Hepatocyte (in vitro differentiated cells): ENCODE results near the gene OR2Y1. TPM values are rescaled to one million over a fixed set of nuclear protein-coding genes. Genes with fewer than 3 reads are reported as not detected.

ENCODE experiments used
- DNase-seq: peaks from one replicate; pipeline ENCODE4 v3.0.0-alpha.2; 2016; ENCODE audit warnings: low spot score
- H2AFZ ChIP-seq: fragments of 200-600 bp; sonication (generic); 2 replicates; pipeline ENCODE4 v1.6.0; 2016; ENCODE audit warnings: antibody characterized with exemption, mild to moderate bottlenecking
- H3K27ac ChIP-seq: fragments of 200-600 bp; sonication (generic); 2 replicates; pipeline ENCODE4 v1.5.1; 2016; ENCODE audit warnings: mild to moderate bottlenecking
- H3K27me3 ChIP-seq: fragments of 200-600 bp; sonication (generic); 2 replicates; pipeline ENCODE4 v1.6.1; 2016
- H3K36me3 ChIP-seq: fragments of 200-600 bp; sonication (generic); replicated peaks from 2 replicates; pipeline ENCODE4 v1.5.1; 2016; ENCODE audit warnings: low read depth; ENCODE audit not compliant: insufficient read depth
- H3K4me1 ChIP-seq: fragments of 200-600 bp; sonication (generic); 2 replicates; pipeline ENCODE4 v1.5.1; 2016; ENCODE audit warnings: mild to moderate bottlenecking, moderate library complexity; ENCODE audit not compliant: insufficient read depth
- H3K4me2 ChIP-seq: fragments of 200-600 bp; sonication (generic); 2 replicates; pipeline ENCODE4 v1.6.0; 2016
- H3K4me3 ChIP-seq: fragments of 200-600 bp; sonication (generic); 2 replicates; pipeline ENCODE4 v1.5.1; 2016; ENCODE audit warnings: mild to moderate bottlenecking
- H3K79me2 ChIP-seq: fragments of 200-600 bp; sonication (generic); 2 replicates; pipeline ENCODE4 v1.6.0; 2017; ENCODE audit warnings: mild to moderate bottlenecking
- H3K9me2 ChIP-seq: fragments of 200-600 bp; sonication (generic); replicated peaks from 2 replicates; pipeline ENCODE4 v1.6.0; 2017; ENCODE audit warnings: mild to moderate bottlenecking; ENCODE audit not compliant: insufficient read depth
- H3K9me3 ChIP-seq: fragments of 200-600 bp; sonication (generic); 2 replicates; pipeline ENCODE4 v1.5.1; 2016; ENCODE audit warnings: low read depth, mild to moderate bottlenecking
- H4K20me1 ChIP-seq: fragments of 200-600 bp; sonication (generic); 2 replicates; pipeline ENCODE4 v1.6.0; 2016; ENCODE audit warnings: mild to moderate bottlenecking; ENCODE audit not compliant: insufficient read depth, poor library complexity, severe bottlenecking
- EZH2 ChIP-seq: fragments of 200-600 bp; sonication (generic); IDR thresholded peaks from 2 replicates; pipeline ENCODE4 v1.6.1; 2016; ENCODE audit warnings: antibody characterized with exemption, mild to moderate bottlenecking, borderline replicate concordance
- EZH2phosphoT487 ChIP-seq: fragments of 200-600 bp; sonication (generic); IDR thresholded peaks from one replicate; pipeline ENCODE4 v1.6.1; 2018; ENCODE audit warnings: antibody characterized with exemption, mild to moderate bottlenecking, low read depth, moderate library complexity; ENCODE audit not compliant: unreplicated experiment, severe bottlenecking
- WGBS: methylation state at CpG from one replicate; pipeline ENCODE4 v1.1.6; 2016; ENCODE audit warnings: low lambda C conversion rate; ENCODE audit errors: missing lambda C conversion rate; 5-methylcytosine and 5-hydroxymethylcytosine counted together
- polyA plus RNA-seq: library from polyadenylated mRNA; unstranded; fragments of >200 nt; fragmentation: Nextera tagmentation; extraction: Ambion mirVana; gene quantifications from 2 replicates; pipeline ENCODE4 v1.2.1, GENCODE V29; 2016
- total RNA-seq: library from RNA; depleted of rRNA; stranded (reverse); fragments of >200 nt; gene quantifications from 2 replicates; pipeline ENCODE4 v1.2.3, GENCODE V29; 2014
- TF ChIP-seq, protein P1 (sequence below): fragments of 200-600 bp; sonication (generic); IDR thresholded peaks from 2 replicates; pipeline ENCODE4 v1.5.1; 2016; ENCODE audit warnings: antibody characterized with exemption, mild to moderate bottlenecking; ENCODE audit not compliant: poor library complexity

The OR2Y1 gene
- total and polyA plus RNA-seq, 2 experiments from 2014 or later = not detected

DNA sequence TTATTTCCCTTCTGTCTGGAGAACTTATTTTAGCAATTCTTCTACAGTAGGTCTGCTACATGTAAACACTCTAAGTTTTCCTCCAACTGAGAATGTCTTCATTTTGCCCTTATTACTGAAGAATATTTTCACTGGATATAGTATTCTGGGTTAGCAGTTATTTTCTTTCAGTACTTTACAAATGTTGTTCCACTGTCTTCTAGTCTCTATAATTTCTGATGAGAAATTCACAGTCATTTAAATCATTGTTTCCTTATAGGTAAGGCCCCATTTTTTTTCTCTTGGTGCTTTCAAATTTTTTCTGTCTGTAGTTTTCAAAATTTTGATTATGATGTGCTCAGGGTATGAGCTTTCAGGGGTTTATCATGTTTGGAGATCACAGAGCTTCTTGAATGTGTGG, 32.0 kb upstream of the OR2Y1 start:
- Histone ChIP-seq H4K20me1 (no peaks in the 10 kb centered on the region), H3K4me2 (no peak overlapping the region), H3K4me1 (no peaks in the 10 kb centered on the region), H3K27ac (no peak overlapping the region), H3K27me3 (no peaks in the 10 kb centered on the region), H3K4me3 (no peak overlapping the region), H2AFZ (no peak overlapping the region), H3K9me2 (no peaks in the 10 kb centered on the region), H3K9me3 (no peaks in the 10 kb centered on the region), H3K79me2 (no peaks in the 10 kb centered on the region), H3K36me3 (no peaks in the 10 kb centered on the region)
- TF ChIP-seq EZH2phosphoT487 (no peak), EZH2 (no peak)
- TF ChIP-seq, protein P1, sequence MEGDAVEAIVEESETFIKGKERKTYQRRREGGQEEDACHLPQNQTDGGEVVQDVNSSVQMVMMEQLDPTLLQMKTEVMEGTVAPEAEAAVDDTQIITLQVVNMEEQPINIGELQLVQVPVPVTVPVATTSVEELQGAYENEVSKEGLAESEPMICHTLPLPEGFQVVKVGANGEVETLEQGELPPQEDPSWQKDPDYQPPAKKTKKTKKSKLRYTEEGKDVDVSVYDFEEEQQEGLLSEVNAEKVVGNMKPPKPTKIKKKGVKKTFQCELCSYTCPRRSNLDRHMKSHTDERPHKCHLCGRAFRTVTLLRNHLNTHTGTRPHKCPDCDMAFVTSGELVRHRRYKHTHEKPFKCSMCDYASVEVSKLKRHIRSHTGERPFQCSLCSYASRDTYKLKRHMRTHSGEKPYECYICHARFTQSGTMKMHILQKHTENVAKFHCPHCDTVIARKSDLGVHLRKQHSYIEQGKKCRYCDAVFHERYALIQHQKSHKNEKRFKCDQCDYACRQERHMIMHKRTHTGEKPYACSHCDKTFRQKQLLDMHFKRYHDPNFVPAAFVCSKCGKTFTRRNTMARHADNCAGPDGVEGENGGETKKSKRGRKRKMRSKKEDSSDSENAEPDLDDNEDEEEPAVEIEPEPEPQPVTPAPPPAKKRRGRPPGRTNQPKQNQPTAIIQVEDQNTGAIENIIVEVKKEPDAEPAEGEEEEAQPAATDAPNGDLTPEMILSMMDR = no peak
- no peak for DNase-seq

DNA sequence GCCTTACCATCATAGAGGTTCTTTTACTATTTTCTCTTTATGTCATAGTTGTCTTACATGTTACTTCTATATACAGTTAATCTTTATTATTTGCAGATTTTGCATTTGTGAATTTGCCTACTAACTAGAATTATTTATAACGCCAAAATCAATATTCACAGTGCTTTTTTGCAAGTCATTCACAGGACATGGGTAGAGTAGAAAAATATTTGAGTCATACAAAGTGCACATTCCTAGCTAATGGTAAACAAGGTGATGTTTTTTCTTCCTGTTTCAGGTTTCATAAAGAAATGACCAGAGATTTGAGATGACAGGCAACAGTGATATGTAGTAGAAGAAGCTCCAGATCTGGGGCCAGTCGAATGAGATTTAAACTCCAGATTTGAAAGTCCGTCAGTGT, 30.0 kb upstream of the OR2Y1 start:
- no peaks in the 10 kb centered on the region for H3K4me1 ChIP-seq
- H4K20me1 ChIP-seq = no peaks in the 10 kb centered on the region
- H3K27me3 ChIP-seq = no peaks in the 10 kb centered on the region
- H3K36me3 ChIP-seq = no peaks in the 10 kb centered on the region
- no peak overlapping the region for H2AFZ ChIP-seq
- no peaks in the 10 kb centered on the region for H3K9me3 ChIP-seq
- H3K27ac ChIP-seq = no peak overlapping the region
- no peaks in the 10 kb centered on the region for H3K79me2 ChIP-seq
- TF ChIP-seq EZH2phosphoT487 (no peak), EZH2 (no peak)
- TF ChIP-seq, protein P1 = no peak
- no peak overlapping the region for H3K4me2 ChIP-seq
- no peak overlapping the region for H3K4me3 ChIP-seq
- no peak for DNase-seq
- WGBS = 63% methylated on average over 3 of the region's 3 CpGs
- H3K9me2 ChIP-seq = no peaks in the 10 kb centered on the region

DNA sequence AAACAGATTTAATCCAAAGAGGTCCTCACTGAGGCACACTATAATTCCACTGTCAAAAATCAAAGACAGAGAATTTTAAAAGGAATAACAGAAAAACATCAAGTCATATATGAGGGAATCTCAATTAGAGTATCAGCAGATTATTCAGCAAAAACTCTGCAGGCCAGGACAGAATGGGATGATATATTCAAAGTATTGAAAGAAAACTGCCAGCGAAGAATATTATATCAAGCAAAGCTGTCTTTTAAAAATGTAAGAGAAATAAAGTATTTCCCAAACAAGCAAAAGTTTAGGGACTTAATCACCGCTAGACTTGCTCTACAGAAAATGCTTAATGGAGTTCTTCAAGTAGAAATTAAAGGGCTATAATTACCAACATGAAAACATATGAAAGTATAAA, 15.7 kb upstream of the OR2Y1 start:
- H3K9me2 ChIP-seq = no peaks in the 10 kb centered on the region
- 46% methylated on average over 2 of the region's 2 CpGs for WGBS
- TF ChIP-seq, protein P1 = no peak
- TF ChIP-seq EZH2phosphoT487 = no peak
- no peak for TF ChIP-seq EZH2

DNA sequence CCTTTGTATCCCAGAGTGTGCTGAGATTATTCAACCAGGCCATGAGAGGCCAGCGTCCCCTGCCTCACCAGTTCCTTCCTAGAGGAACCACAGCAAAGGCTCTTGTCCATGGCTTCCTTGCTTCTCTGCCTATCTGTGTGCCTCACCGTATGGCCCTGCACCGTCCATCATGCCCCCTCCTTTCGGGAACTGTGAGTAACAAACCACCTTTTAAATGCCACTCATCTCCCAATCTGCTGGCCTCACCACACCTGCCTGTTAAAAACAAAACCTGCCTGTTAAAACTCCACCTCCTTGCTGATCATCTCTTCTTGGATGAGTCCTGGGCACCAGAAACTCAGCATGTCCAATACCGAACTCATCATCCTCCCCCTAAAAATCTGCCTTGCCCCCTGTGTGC, 4.4 kb upstream of the OR2Y1 start:
- TF ChIP-seq, protein P1 = no peak
- TF ChIP-seq EZH2phosphoT487 (no peak), EZH2 (no peak)
- DNase-seq = no peak
- WGBS = 88% methylated on average over 5 of the region's 5 CpGs
- Histone ChIP-seq H3K36me3 (no peaks in the 10 kb centered on the region), H3K4me1 (no peaks in the 10 kb centered on the region), H3K27me3 (peaks cover 23% of the 10 kb centered on the region), H3K4me2 (no peak overlapping the region), H4K20me1 (no peaks in the 10 kb centered on the region), H3K79me2 (no peaks in the 10 kb centered on the region), H3K9me3 (no peaks in the 10 kb centered on the region), H3K4me3 (no peak overlapping the region), H3K9me2 (no peaks in the 10 kb centered on the region), H2AFZ (no peak overlapping the region), H3K27ac (no peak overlapping the region)

More for the DNA sequence above, 15.7 kb upstream of the OR2Y1 start:
- Histone ChIP-seq H2AFZ (no peak overlapping the region), H3K9me3 (no peaks in the 10 kb centered on the region), H3K4me1 (no peaks in the 10 kb centered on the region), H3K27me3 (no peaks in the 10 kb centered on the region), H3K79me2 (no peaks in the 10 kb centered on the region), H3K4me2 (no peak overlapping the region), H3K27ac (no peak overlapping the region), H3K36me3 (no peaks in the 10 kb centered on the region), H3K4me3 (no peak overlapping the region), H4K20me1 (no peaks in the 10 kb centered on the region)
- DNase-seq = no peak
